Heart right ventricle (tissue), 16 donors: ENCODE data around the gene KHNYN. TPM values are rescaled to one million over a fixed set of nuclear protein-coding genes. Genes with fewer than 3 reads are reported as not detected.

ENCODE experiments used
- ATAC-seq, 8 donors: fragments of 200-7000 bp; cut with Tn5 transposase; one replicate each; pipeline ENCODE4 v1.9.1; 2020; ENCODE audit warnings: mild to moderate bottlenecking in 8 of 8, moderate library complexity in 8 of 8, moderate number of reproducible peaks in 1 of 8
- DNase-seq, 2 donors: peaks; one replicate each; pipeline ENCODE4 v3.0.0-alpha.2; 2020
- H3K27ac ChIP-seq, 10 donors: fragments of 200-600 bp; sonication (generic) in 2 of 10; one replicate each; pipeline versions ENCODE4 v1.5.0 to v1.8.0; 2020 to 2022; ENCODE audit warnings: mild to moderate bottlenecking in 3 of 10
- H3K27me3 ChIP-seq, 7 donors: fragments of 200-600 bp; one replicate each; pipeline ENCODE4 v1.8.0; 2021 to 2022; ENCODE audit warnings: mild to moderate bottlenecking in 2 of 7
- H3K36me3 ChIP-seq, 9 donors: fragments of 200-600 bp; sonication (generic) in 1 of 9; one replicate each; pipeline versions ENCODE4 v1.5.0 to v1.8.0; 2020 to 2022; ENCODE audit warnings: mild to moderate bottlenecking in 2 of 9
- H3K4me1 ChIP-seq, 9 donors: fragments of 200-600 bp; sonication (generic) in 1 of 9; one replicate each; pipeline versions ENCODE4 v1.5.0 to v1.8.0; 2020 to 2022; ENCODE audit warnings: mild to moderate bottlenecking in 4 of 9
- H3K4me3 ChIP-seq, 10 donors: fragments of 200-600 bp; sonication (generic) in 2 of 10; one replicate each; pipeline versions ENCODE4 v1.5.0 to v1.8.0; 2020 to 2022; ENCODE audit warnings: mild to moderate bottlenecking in 7 of 10, moderate library complexity in 2 of 10
- H3K9me3 ChIP-seq, 11 donors: fragments of 200-600 bp in 10 of 11; sonication (generic) in 2 of 11; one replicate each; pipeline versions ENCODE4 v1.5.0 to v1.8.0; 2013 to 2022; ENCODE audit warnings: mild to moderate bottlenecking in 2 of 11, control low read depth in 1 of 11, moderate library complexity in 1 of 11
- WGBS, 2 donors: extraction: QIAGEN DNeasy Blood & Tissue Kit; methylation state at CpG; one replicate each; pipeline ENCODE4 v1.1.7; 2013; ENCODE audit warnings: inconsistent platforms in 1 of 2; 5-methylcytosine and 5-hydroxymethylcytosine counted together
- intact Hi-C, 10 donors: fragments of 100-400 bp; cut with DNase I; formaldehyde crosslinking; loops; one replicate each; pipeline versions ENCODE4 v1.11.1 to v1.14.2; 2022
- polyA plus RNA-seq, 2 donors: library from polyadenylated mRNA; stranded (reverse); fragments of 200-250 nt; gene quantifications; one replicate each; pipeline ENCODE4 v1.2.3, GENCODE V29; 2013
- total RNA-seq, 10 donors: library from RNA; stranded (reverse); fragmentation: NEBNext Ultra II Directional in 3 of 10; extraction: Animal tissue kit (Norgen Biotek cat#: 25700) in 3 of 10; gene quantifications; one replicate each; pipeline versions ENCODE4 v1.2.1 to v1.2.4, GENCODE V29; 2021 to 2023
- TF ChIP-seq, protein P1 (sequence below), 9 donors: fragments of 200-600 bp; sonication (generic) in 2 of 9; IDR thresholded peaks; one replicate each; pipeline versions ENCODE4 v1.5.0 to v1.8.0; 2021 to 2022; ENCODE audit warnings: antibody characterized with exemption in 9 of 9, mild to moderate bottlenecking in 5 of 9, moderate library complexity in 1 of 9
- donor health status: Arrhythmogenic right ventricular cardiomyopathy.
- donor health status: ischemic (EF 13 %, LVEDD 7.1; RV severe dilation, severe dysfunction).
- donor health status: healthy with polysubstance abuse.
- donor health status: DM: no; HTN: yes; CAD: no.
- donor health status: DM: no; HTN: no; CAD: no.
- donor health status: ischemic (EF 25% LVEDD 6.9; RV normal size, moderate dysfunction).
- donor health status: ischemic (EF 25% LVEDD 5.7; RV mildly dilated, moderate dysfunction).
- donor health status: healthy.
- donor health status: DM: yes; HTN: yes; CAD: no.
- donor health status: Ischemic cardiomyopathy.
- donor health status: ischemic (EF 35%, LVEDD 5.7; RV mildly dilated, moderate dysfunction).
- donor health status: nonischemic (EF 11% LVEDD 7.7; RV severe dilation, severe dysfunction).
- donor health status: DM: yes; HTN: yes; CAD: no.
- donor health status: PGD.
- donor health status: ischemic (EF 29% LVEDD 5.4; RV normal size, mild dysfunction).
- donor health status: nonischemic (EF 23%, LVEDD 6.1; RV moderate dilation, normal function).

The KHNYN gene
- total and polyA plus RNA-seq, 12 donors, result 14.0 to 30.1 (median 17.9) TPM

DNA sequence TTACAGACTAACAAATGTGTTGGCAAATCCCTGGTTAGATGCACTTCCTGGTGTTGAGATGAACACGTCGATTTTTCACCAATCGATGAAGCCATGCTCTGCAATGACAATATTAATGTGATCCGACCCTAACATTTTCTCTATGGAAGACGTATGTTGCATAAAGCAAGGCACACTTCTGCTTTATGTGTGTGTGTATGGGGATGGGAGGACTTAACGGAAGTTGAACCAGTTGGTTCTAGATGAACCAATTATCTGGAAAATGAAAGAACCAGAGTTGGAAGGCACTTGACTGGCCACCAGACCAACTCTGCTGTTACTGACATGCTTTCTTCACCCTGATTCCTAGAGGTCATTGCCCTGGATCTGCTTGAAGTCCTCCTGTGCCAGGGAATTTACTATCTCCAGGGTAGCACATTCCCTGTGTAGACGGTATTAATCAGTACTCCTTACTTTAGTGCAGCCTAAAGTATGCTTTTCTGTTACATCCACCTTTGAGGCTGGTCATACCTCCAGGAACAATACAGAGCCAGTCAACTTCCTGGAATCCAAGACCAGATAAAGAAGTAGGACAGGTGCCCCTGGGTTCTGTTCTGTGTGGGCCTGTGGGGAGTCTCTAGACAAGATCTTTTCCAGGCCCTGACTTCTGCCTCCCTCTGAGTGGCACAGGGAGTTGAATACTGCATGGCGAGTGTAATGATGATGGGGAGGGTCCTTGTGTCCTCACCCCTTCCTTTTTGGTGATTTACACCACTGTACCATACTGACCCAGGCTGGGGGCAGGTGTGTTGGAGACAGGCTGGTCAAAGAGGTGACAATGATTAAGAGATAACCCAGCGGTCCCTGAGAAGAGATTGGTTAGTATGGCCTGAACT, 8.7 kb downstream of the KHNYN start:
- TF ChIP-seq, protein P1, sequence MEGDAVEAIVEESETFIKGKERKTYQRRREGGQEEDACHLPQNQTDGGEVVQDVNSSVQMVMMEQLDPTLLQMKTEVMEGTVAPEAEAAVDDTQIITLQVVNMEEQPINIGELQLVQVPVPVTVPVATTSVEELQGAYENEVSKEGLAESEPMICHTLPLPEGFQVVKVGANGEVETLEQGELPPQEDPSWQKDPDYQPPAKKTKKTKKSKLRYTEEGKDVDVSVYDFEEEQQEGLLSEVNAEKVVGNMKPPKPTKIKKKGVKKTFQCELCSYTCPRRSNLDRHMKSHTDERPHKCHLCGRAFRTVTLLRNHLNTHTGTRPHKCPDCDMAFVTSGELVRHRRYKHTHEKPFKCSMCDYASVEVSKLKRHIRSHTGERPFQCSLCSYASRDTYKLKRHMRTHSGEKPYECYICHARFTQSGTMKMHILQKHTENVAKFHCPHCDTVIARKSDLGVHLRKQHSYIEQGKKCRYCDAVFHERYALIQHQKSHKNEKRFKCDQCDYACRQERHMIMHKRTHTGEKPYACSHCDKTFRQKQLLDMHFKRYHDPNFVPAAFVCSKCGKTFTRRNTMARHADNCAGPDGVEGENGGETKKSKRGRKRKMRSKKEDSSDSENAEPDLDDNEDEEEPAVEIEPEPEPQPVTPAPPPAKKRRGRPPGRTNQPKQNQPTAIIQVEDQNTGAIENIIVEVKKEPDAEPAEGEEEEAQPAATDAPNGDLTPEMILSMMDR (IDR thresholded peaks at IDR 0.05), result no peak
- Histone ChIP-seq H3K9me3 (no peaks in the 10 kb centered on the region), H3K27me3 (no peaks in the 10 kb centered on the region), H3K36me3 (peaks cover 0 to 81% (median 53%) of the 10 kb centered on the region in 9 donors), H3K27ac (peak overlapping the region in 8 of 10 donors; percentile 7 to 82 (median 75)), H3K4me1 (peaks cover 7 to 76% (median 65%) of the 10 kb centered on the region in 9 donors), H3K4me3 (no peak overlapping the region)
- intact Hi-C loops, result loop anchor here in 7 of 10 donors (5.0 to 10.0 kb wide), 5 partner anchors 74 to 211 kb away; partner anchors contain the start of genes TINF2 (in 4 of the 7), GMPR2 (in 1 of the 7), NEDD8 (in 1 of the 7) and NFATC4 (in 1 of the 7)
- no peak for ATAC-seq
- 54 to 63% methylated on average over 9 of the region's 9 CpGs for WGBS, 2 donors
- DNase-seq, result no peak

DNA sequence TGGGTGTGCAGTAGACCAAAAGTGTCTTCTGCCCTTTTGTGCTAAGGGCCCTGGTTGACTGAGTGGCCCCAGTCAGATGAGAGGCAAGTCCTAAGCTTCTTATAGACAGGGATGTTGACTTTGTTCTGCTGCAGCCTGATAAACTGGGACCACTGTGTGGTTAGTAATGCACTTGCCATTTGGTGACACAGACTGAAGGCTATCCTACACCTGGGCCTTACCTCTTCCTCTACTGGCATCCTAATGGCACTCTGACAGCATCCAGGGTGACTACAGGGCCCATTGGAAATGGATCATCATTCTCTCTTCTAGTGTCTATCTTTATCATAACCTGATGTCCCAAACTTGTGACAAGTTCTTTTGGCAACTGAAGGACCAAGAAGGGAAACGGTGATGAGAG, 9.5 kb downstream of the KHNYN start:
- no peaks in the 10 kb centered on the region for H3K9me3 ChIP-seq
- 44 to 45% methylated on average over 1 of the region's 1 CpG for WGBS, 2 donors
- H3K36me3 ChIP-seq, result peaks cover 0 to 73% (median 46%) of the 10 kb centered on the region in 9 donors
- H3K4me1 ChIP-seq, result peaks cover 7 to 78% (median 67%) of the 10 kb centered on the region in 9 donors
- intact Hi-C loops, result loop anchor here in 7 of 10 donors (5.0 to 10.0 kb wide), 5 partner anchors 74 to 212 kb away; partner anchors contain the start of genes TINF2 (in 4 of the 7), GMPR2 (in 1 of the 7), NEDD8 (in 1 of the 7) and NFATC4 (in 1 of the 7)
- peak overlapping the region in 4 of 10 donors; percentile 6 to 95 (median 42) for H3K27ac ChIP-seq
- H3K4me3 ChIP-seq, result no peak overlapping the region
- TF ChIP-seq, protein P1 (IDR thresholded peaks at IDR 0.05), result no peak
- DNase-seq, result no peak
- no peaks in the 10 kb centered on the region for H3K27me3 ChIP-seq
- no peak for ATAC-seq

DNA sequence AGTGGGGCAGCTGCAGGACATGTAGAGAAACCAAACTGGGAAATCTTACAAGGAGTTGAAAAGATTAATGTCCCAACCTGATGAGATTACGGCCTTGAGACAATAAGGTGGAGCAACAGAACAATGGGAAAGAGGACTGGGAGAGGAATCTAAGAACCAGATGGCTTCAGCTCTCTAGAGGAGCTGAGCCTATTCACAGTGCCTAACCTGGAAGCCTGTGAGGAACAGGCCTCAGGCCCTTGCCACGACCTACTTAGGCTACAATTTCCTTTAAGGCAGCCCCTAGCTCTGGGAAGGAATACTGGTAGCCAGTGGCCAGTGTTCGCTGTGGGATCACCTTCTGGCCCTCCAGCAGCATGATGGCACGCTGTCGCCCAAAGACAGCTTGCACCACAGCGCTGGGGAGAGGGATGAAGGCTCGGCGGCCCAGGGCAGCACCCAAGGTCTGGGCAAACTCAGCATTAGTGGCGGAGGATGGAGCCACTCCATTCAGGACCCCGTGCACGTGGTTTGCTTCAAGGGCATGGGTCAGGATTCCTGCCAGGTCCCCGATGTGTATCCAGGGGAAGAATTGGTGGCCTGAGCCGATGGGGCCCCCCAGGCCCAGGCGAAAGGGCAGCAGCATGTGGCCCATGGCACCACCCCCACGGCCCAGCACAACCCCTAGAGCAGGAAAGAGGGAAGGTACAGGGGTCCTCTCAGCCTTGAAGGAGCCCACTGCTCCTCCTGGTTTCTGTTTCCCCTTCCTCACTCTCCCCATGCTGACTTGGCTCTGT, 10.3 kb downstream of the KHNYN start:
- peaks cover 0 to 65% (median 46%) of the 10 kb centered on the region in 9 donors for H3K36me3 ChIP-seq
- TF ChIP-seq, protein P1 (IDR thresholded peaks at IDR 0.05), result no peak
- H3K27ac ChIP-seq, result peak overlapping the region in 6 of 10 donors; percentile 1 to 95 (median 19)
- DNase-seq (peak in 1 of 2 donors; percentile 13), ATAC-seq (no peak)
- no peaks in the 10 kb centered on the region for H3K9me3 ChIP-seq
- peaks cover 7 to 77% (median 67%) of the 10 kb centered on the region in 9 donors for H3K4me1 ChIP-seq
- intact Hi-C loops, result loop anchor here in 7 of 10 donors (5.0 to 10.0 kb wide), 5 partner anchors 75 to 213 kb away; partner anchors contain the start of genes TINF2 (in 4 of the 7), GMPR2 (in 1 of the 7), NEDD8 (in 1 of the 7) and NFATC4 (in 1 of the 7)
- WGBS, 2 donors, result 69 to 72% methylated on average over 15 of the region's 15 CpGs
- H3K4me3 ChIP-seq, result no peak overlapping the region
- no peaks in the 10 kb centered on the region for H3K27me3 ChIP-seq
